Neural cell (in vitro differentiated cells): ENCODE results near the gene PROX2. TPM values are rescaled to one million over a fixed set of nuclear protein-coding genes. Genes with fewer than 3 reads are reported as not detected.

Experiments
- H2AFZ ChIP-seq: fragments of 200-600, 300-800 bp; sonication (generic), shearing (Covaris generic); 2 replicates; pipeline ENCODE4 v1.6.0; 2014; ENCODE audit warnings: low read depth, mild to moderate bottlenecking, antibody characterized with exemption, low read length, moderate library complexity
- H3F3A ChIP-seq: fragments of 200-600 bp; shearing (Covaris generic); 2 replicates; pipeline ENCODE4 v1.6.1; 2016; ENCODE audit warnings: mild to moderate bottlenecking, moderate library complexity, mixed read lengths, antibody characterized with exemption, low read length; ENCODE audit not compliant: insufficient read depth, poor library complexity, severe bottlenecking
- H3K27ac ChIP-seq: fragments of 200-600, 300-800 bp; sonication (generic), shearing (Covaris generic); 2 replicates; pipeline ENCODE4 v1.5.1; 2014; ENCODE audit warnings: mild to moderate bottlenecking, low read length, moderate library complexity
- H3K27me3 ChIP-seq: fragments of 300-800, 200-600 bp; sonication (generic), shearing (Covaris generic); 2 replicates; pipeline ENCODE4 v1.6.0; 2014; ENCODE audit warnings: mild to moderate bottlenecking, low read depth, low read length, moderate library complexity; ENCODE audit not compliant: insufficient read depth
- H3K36me3 ChIP-seq: fragments of 300-800, 200-600 bp; sonication (generic), shearing (Covaris generic); 2 replicates; pipeline ENCODE4 v1.5.1; 2014; ENCODE audit warnings: mild to moderate bottlenecking, antibody characterized with exemption, low read length, moderate library complexity; ENCODE audit not compliant: insufficient read depth
- H3K4me2 ChIP-seq: fragments of 300-800, 200-600 bp; sonication (generic), shearing (Covaris generic); 2 replicates; pipeline ENCODE4 v1.6.0; 2014; ENCODE audit warnings: mild to moderate bottlenecking, low read length
- H3K4me3 ChIP-seq: fragments of 300-800, 200-600 bp; sonication (generic), shearing (Covaris generic); 2 replicates; pipeline ENCODE4 v1.5.1; 2014; ENCODE audit warnings: mild to moderate bottlenecking, low read length, moderate library complexity
- H3K79me2 ChIP-seq: fragments of 200-600 bp; shearing (Covaris generic); replicated peaks from 2 replicates; pipeline ENCODE4 v1.6.0; 2014; ENCODE audit warnings: mild to moderate bottlenecking, low read length, moderate library complexity; ENCODE audit not compliant: insufficient read depth
- H3K9ac ChIP-seq: fragments of 300-800, 200-600 bp; sonication (generic), shearing (Covaris generic); 2 replicates; pipeline ENCODE4 v1.6.1; 2016; ENCODE audit warnings: mild to moderate bottlenecking, low read length, mixed read lengths
- H3K9me2 ChIP-seq: fragments of 200-600 bp; shearing (Covaris generic); 2 replicates; pipeline ENCODE4 v1.6.1; 2016; ENCODE audit warnings: mild to moderate bottlenecking, low read length, mixed read lengths; ENCODE audit not compliant: insufficient read depth
- H3K9me3 ChIP-seq: fragments of 200-600, 300-800 bp; sonication (generic), shearing (Covaris generic); 2 replicates; pipeline ENCODE4 v1.6.1; 2016; ENCODE audit warnings: mild to moderate bottlenecking, mixed run types, low read length, moderate library complexity, mixed read lengths
- H4K20me1 ChIP-seq: fragments of 200-600 bp; shearing (Covaris generic); 2 replicates; pipeline ENCODE4 v1.6.1; 2016; ENCODE audit warnings: mild to moderate bottlenecking, mixed run types; ENCODE audit not compliant: insufficient read depth
- CTCF ChIP-seq: fragments of 450-650 bp; IDR thresholded peaks from 2 replicates; pipeline ENCODE4 v1.5.1; 2014; ENCODE audit warnings: antibody characterized with exemption, mild to moderate bottlenecking, moderate library complexity; ENCODE audit not compliant: poor library complexity, severe bottlenecking
- EP300 ChIP-seq: fragments of 450-650 bp; conservative IDR thresholded peaks from 2 replicates; pipeline ENCODE4 v1.6.1; 2014; ENCODE audit warnings: antibody characterized with exemption, mild to moderate bottlenecking, moderate library complexity; ENCODE audit not compliant: poor library complexity, severe bottlenecking
- EZH2 ChIP-seq: fragments of 200-600, 300-800 bp; shearing (Covaris generic), sonication (generic); IDR thresholded peaks from 2 replicates; pipeline ENCODE4 v1.6.1; 2014; ENCODE audit warnings: antibody characterized with exemption, low read length, borderline replicate concordance, mild to moderate bottlenecking; ENCODE audit not compliant: insufficient read depth, poor library complexity, severe bottlenecking
- MXI1 ChIP-seq: fragments of 450-650 bp; conservative IDR thresholded peaks from 2 replicates; pipeline ENCODE4 v1.6.1; 2014; ENCODE audit warnings: antibody characterized with exemption, mild to moderate bottlenecking; ENCODE audit not compliant: poor library complexity, severe bottlenecking
- POLR2AphosphoS5 ChIP-seq: IDR thresholded peaks from 2 replicates; pipeline ENCODE4 v1.6.1; 2012
- RAD21 ChIP-seq: fragments of 450-650 bp; conservative IDR thresholded peaks from 2 replicates; pipeline ENCODE4 v1.6.1; 2014; ENCODE audit warnings: antibody characterized with exemption, mild to moderate bottlenecking, moderate library complexity
- REST ChIP-seq: IDR thresholded peaks from 2 replicates; pipeline ENCODE4 v1.6.1; 2012; ENCODE audit warnings: borderline replicate concordance
- SMC3 ChIP-seq: fragments of 450-650 bp; conservative IDR thresholded peaks from 2 replicates; pipeline ENCODE4 v1.6.1; 2014; ENCODE audit warnings: antibody characterized with exemption, mild to moderate bottlenecking, moderate library complexity; ENCODE audit not compliant: poor library complexity
- TAF1 ChIP-seq: IDR thresholded peaks from 2 replicates; pipeline ENCODE4 v1.6.1; 2012; ENCODE audit warnings: low read depth
- polyA plus RNA-seq: library from polyadenylated mRNA; depleted of rRNA; stranded (reverse); fragments of >200 nt; gene quantifications from 2 replicates; pipeline ENCODE4 v1.2.3, GENCODE V29; 2014

Gene PROX2
- polyA plus RNA-seq, 1 donor from 2014 or later: not detected

- Histone ChIP-seq H3K9me2 (no peaks in the 10 kb centered on the region), H2AFZ (no peak overlapping the region), H3K9me3 (no peaks in the 10 kb centered on the region), H3F3A (no peaks in the 10 kb centered on the region), H3K4me2 (no peak overlapping the region), H3K79me2 (no peaks in the 10 kb centered on the region), H3K27ac (no peak overlapping the region), H3K4me3 (no peak overlapping the region), H4K20me1 (no peaks in the 10 kb centered on the region), H3K36me3 (no peaks in the 10 kb centered on the region), H3K27me3 (no peaks in the 10 kb centered on the region), H3K9ac (no peak overlapping the region)
- TF ChIP-seq MXI1 (no peak), REST (no peak), SMC3 (no peak), TAF1 (no peak), RAD21 (no peak), POLR2AphosphoS5 (no peak), EP300 (no peak), EZH2 (no peak), CTCF (no peak)
Observed at GRCh38 chr14:74865156-74865555, 10.8 kb downstream of the PROX2 start.

GRCh38 chr14:74864198-74864597 is 11.7 kb downstream of the PROX2 start:
- Histone ChIP-seq H3F3A (no peaks in the 10 kb centered on the region), H3K9me3 (no peaks in the 10 kb centered on the region), H3K4me2 (no peak overlapping the region), H3K4me3 (no peak overlapping the region), H2AFZ (no peak overlapping the region), H3K27ac (no peak overlapping the region), H3K27me3 (no peaks in the 10 kb centered on the region), H3K9ac (no peak overlapping the region), H3K79me2 (no peaks in the 10 kb centered on the region), H3K36me3 (no peaks in the 10 kb centered on the region), H4K20me1 (no peaks in the 10 kb centered on the region), H3K9me2 (no peaks in the 10 kb centered on the region)
- TF ChIP-seq POLR2AphosphoS5 (no peak), SMC3 (no peak), TAF1 (no peak), CTCF (no peak), MXI1 (no peak), REST (no peak), EZH2 (no peak), RAD21 (no peak), EP300 (no peak)
